Measurements from ENCODE around the gene MED15.

- TF ChIP-seq RAD21 (IDR thresholded peaks at IDR 0.05 in 1 of 2, conservative IDR thresholded peaks at IDR 0.05 in 1 of 2; ENCODE audit: low read depth in 2 of 2, low read length in 2 of 2) (no peak), KDM5A (IDR thresholded peaks at IDR 0.05; ENCODE audit: low read length) (no peak)
Measured at GRCh38 chr22:20565761-20566160, 58.4 kb downstream of the MED15 start.

Measured in H1 (cell line).